ENCODE measurements around the gene TAP2. TPM values are rescaled to one million over a fixed set of nuclear protein-coding genes. Genes with fewer than 3 reads are reported as not detected.
"Not testable (repeated sequence)": the region's sequence is repeated elsewhere in the genome, so short reads cannot be mapped to it uniquely, and the experiment has no call there.

Gene TAP2
- total RNA-seq, 1 donor = 30.7 TPM

DNA sequence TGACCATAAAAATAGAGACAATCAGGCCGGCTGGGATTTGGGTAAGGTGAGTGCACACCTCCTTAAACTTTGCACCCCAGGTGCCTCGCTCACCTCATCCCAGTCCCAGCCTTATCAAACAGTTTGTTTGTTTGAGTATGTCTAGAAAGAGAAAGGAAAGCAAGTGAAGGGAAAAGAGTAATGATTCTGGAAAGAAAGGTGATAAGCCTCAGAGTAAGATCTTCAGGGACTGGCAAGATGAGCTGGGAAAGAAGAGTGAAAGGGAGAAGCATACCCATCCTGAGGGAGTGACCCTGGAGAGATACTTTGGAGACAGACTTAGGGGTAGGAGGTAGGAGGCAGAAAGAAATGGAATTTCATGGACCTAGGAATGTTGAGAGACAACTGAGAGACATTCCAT, 1.7 kb downstream of the TAP2 start:
- no peak for DNase-seq (ENCODE audit: low read depth in 2 of 3, low spot score in 2 of 3)

GRCh38 chr6:32835167-32835893, 3.2 kb downstream of the TAP2 start:
- DNase-seq (ENCODE audit: low read depth in 2 of 3, low spot score in 2 of 3) = no peak

GRCh38 chr6:32833664-32834063, 4.9 kb downstream of the TAP2 start:
- no peak for DNase-seq (ENCODE audit: low read depth in 2 of 3, low spot score in 2 of 3)

DNA sequence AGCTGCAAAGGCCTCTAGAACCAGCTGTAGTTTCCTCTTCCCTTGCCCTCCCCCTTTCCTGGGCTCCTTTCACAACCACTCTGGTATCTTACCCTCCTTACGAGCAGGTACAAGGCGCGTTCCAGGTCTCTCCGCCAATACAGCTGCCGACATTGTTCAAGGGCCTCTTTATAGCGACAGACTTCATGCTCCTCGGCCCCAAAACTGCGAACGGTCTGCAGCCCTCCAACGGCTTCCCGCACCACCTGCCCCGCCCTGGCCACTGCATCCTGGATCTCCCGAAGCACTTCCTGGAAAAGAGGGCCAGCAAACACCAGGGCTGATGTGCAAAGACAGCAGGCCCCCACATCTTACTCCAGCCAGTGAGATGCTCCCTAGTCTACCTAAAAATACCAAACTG, 6.0 kb downstream of the TAP2 start:
- no peak for DNase-seq (ENCODE audit: low read depth in 2 of 3, low spot score in 2 of 3)

- DNase-seq (ENCODE audit: low read depth in 2 of 3, low spot score in 2 of 3) = no peak
These were observed 7.6 kb downstream of the TAP2 start for GRCh38 chr6:32830936-32831335.

DNA sequence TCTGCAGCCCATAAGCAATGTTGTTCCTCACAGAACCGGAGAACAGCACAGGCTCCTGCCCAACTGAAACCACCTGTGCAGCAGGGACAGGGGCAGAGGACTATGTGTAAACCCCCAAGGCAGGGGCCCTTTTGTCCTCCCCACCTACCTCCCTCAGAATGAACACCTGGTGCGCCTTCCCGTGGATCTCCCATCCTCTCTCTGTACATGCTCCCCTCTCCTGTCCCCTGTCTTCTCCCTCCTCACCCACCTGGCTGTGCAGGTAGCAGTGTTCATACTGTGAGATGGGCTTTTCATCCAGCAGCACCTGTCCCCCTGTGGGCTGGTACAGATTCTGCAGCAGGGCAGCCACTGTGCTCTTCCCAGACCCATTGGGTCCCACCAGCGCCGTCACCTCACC, 8.5 kb downstream of the TAP2 start:
- DNase-seq (ENCODE audit: low read depth in 2 of 3, low spot score in 2 of 3) = no peak

GRCh38 chr6:32829495-32829894, 9.0 kb downstream of the TAP2 start:
- no peak for DNase-seq (ENCODE audit: low read depth in 2 of 3, low spot score in 2 of 3)

- DNase-seq (ENCODE audit: low read depth in 2 of 3, low spot score in 2 of 3) = no peak
These were observed 11.5 kb downstream of the TAP2 start for GRCh38 chr6:32827025-32827424.

- DNase-seq (ENCODE audit: low read depth in 2 of 3, low spot score in 2 of 3) = peak in 1 of 3 donors; percentile 15
These were observed 12.6 kb downstream of the TAP2 start for GRCh38 chr6:32825966-32826365.

- no peak for DNase-seq (ENCODE audit: low read depth in 2 of 3, low spot score in 2 of 3)
These were observed 18.8 kb downstream of the TAP2 start for GRCh38 chr6:32819729-32820128.

GRCh38 chr6:32818867-32819266, 19.7 kb downstream of the TAP2 start:
- no peak for DNase-seq (ENCODE audit: low read depth in 2 of 3, low spot score in 2 of 3)

DNA sequence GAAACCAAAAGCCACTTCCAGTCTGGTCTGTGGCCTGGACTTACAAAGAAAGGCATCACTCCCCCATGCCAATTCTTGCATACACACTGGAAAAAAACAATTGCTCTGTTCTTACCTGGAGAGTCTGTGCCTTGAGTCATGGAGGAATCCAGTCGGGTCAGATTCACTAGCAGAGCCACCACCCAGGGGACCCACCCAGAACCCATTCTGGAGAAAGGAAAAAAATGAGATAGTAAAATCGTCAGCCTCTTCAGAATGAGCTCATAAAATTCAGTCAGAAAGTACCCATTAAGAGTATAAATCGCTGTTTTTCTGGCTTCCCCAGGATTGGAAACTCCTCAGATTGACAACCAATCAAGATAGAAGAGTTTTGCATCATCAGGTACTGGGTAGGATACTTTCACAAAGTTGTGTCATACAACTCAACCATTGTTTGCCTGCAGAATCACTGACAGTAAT, 21.8 kb downstream of the TAP2 start, which contains the start of gene HLA-DOB:
HLA-DOB (minus strand) TSS at position 257 of the 459 bp plus-strand sequence; CDS start at position 206, 51 bp downstream.
- DNase-seq (ENCODE audit: low read depth in 2 of 3, low spot score in 2 of 3) = peak in 1 of 3 donors; percentile 64

DNA sequence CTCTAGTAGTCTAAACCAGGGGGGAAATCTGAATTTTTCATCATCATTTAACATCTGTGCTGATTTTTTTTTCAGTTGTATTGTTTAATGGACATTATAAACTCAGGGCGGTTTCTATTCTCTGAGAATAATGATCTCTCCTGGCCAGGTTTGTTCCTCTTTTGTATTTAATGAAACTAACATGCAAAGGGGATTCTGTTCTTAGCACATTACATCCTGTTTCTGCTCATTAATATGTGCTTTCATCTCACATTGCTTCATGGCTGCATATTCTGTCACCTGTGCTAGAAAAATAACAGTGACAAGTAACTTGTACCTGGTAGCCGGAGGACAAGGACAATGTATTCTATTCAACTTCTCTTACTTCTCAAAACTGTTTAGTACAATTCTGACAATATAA, 22.5 kb downstream of the TAP2 start:
- peak in 1 of 3 donors; percentile 63 for DNase-seq (ENCODE audit: low read depth in 2 of 3, low spot score in 2 of 3)

- DNase-seq (ENCODE audit: low read depth in 2 of 3, low spot score in 2 of 3) = no peak
These were observed 23.4 kb downstream of the TAP2 start for GRCh38 chr6:32815115-32815514.

DNA sequence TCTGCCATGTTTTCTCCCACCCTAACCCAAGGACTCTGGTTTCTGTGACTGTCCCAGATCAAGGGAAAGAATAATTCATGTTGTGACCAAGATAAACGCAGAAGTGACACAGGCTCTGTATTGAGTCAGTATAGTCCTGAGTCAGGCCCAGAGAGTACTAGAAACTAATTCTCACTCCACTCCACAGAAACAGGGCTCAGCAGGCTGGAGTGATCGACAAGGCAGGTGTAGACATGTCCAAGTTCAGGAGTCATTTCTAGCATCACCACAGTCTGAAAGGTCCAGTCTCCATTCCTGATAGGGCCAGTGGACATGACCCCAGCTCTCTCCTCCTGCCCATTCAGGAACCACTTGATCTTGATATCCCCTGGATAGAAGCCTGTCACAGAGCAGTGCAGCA, 24.4 kb downstream of the TAP2 start:
- no peak for DNase-seq (ENCODE audit: low read depth in 2 of 3, low spot score in 2 of 3)

- no peak for DNase-seq (ENCODE audit: low read depth in 2 of 3, low spot score in 2 of 3)
These were observed 29.4 kb downstream of the TAP2 start for GRCh38 chr6:32809171-32809570.

- DNase-seq (ENCODE audit: low read depth in 2 of 3, low spot score in 2 of 3) = no peak
These were observed 31.4 kb downstream of the TAP2 start for GRCh38 chr6:32807020-32807580.

DNA sequence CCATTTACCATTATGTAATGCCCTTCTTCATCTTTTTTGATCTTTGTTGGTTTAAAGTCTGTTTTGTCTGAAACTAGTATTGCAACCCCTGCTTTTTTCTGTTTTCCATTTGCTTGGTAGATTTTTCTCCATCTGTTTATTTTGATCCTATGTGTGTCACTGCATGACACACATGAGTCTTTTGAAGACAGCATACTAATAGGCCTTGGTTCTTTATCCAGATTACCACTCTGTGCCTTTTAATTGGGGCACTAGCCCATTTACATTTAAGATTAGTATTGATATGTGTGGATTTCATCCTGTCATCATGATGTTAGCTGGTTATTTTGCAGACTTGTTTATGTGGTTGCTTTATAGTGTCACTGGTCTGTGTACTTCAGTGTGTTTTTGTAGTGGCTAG, 33.1 kb downstream of the TAP2 start:
- not testable (repeated sequence) for DNase-seq (ENCODE audit: low read depth in 2 of 3, low spot score in 2 of 3)

DNA sequence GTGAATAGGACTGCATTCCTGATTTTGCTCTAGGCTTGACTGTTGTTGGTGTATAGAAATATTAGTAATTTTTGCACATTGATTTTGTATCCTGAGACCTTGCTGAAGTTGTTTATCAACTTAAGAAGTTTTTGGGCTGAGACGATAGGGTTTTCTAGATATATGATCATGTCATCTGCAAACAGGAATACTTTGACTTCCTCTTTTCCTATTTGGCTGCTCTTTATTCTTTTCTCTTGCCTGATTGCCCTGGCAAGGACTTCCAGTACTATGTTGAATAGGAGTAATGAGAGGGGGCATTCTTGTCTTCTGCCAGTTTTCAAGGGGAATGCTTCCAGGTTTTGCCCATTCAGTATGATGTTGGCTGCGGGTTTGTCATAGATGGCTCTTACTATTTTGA, 35.1 kb downstream of the TAP2 start:
- DNase-seq (ENCODE audit: low read depth in 2 of 3, low spot score in 2 of 3) = no peak

DNA sequence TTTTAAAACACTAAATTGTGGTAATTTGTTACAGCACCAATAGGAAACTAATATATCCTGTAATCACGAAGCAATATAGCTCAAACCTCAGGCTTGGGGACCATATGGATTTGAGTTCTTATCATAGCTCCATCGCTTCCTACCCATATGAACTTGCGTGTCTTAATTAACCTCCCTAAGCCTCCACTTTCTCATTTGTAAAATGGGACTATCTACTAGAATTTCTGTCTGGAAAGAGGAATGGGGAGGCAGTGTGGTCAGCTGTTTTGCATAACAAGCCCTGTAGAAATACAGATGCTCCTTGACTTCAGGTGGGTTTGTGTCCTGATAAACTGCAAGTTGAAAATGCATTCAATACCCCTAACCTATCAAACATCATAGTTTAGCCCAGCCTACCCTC, 38.8 kb downstream of the TAP2 start:
- no peak for DNase-seq (ENCODE audit: low read depth in 2 of 3, low spot score in 2 of 3)

- DNase-seq (ENCODE audit: low read depth in 2 of 3, low spot score in 2 of 3) = peak in 1 of 3 donors; percentile 26
These were observed 39.4 kb downstream of the TAP2 start for GRCh38 chr6:32799168-32799567.

Measured in hematopoietic multipotent progenitor cell (in vitro differentiated cells).